A549 treated with CORT108297 at 1 μM for 4 hours (cell line): ENCODE results near the gene TAAR6. TPM values are rescaled to one million over a fixed set of nuclear protein-coding genes. Genes with fewer than 3 reads are reported as not detected.

Experiments used
- total RNA-seq: library from RNA; stranded (reverse); fragments of 200-300 nt; extraction: Qiagen RNA extraction; gene quantifications from 5 replicates; pipeline ENCODE4 v1.2.3, GENCODE V29; 2022

Gene TAAR6, protein sequence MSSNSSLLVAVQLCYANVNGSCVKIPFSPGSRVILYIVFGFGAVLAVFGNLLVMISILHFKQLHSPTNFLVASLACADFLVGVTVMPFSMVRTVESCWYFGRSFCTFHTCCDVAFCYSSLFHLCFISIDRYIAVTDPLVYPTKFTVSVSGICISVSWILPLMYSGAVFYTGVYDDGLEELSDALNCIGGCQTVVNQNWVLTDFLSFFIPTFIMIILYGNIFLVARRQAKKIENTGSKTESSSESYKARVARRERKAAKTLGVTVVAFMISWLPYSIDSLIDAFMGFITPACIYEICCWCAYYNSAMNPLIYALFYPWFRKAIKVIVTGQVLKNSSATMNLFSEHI
- total RNA-seq: not detected in 5 replicates

DNA sequence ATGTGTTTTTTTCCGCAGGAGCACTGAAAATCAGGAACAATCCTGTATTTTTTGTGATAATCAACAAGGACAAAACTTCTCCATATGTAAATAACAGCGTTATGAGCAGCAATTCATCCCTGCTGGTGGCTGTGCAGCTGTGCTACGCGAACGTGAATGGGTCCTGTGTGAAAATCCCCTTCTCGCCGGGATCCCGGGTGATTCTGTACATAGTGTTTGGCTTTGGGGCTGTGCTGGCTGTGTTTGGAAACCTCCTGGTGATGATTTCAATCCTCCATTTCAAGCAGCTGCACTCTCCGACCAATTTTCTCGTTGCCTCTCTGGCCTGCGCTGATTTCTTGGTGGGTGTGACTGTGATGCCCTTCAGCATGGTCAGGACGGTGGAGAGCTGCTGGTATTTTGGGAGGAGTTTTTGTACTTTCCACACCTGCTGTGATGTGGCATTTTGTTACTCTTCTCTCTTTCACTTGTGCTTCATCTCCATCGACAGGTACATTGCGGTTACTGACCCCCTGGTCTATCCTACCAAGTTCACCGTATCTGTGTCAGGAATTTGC is at the start of gene TAAR6:
Gene TAAR6, plus strand, starts transcription at position 102 of the 557 bp plus-strand sequence. Its CDS starts 0 bp downstream, at position 102.

DNA sequence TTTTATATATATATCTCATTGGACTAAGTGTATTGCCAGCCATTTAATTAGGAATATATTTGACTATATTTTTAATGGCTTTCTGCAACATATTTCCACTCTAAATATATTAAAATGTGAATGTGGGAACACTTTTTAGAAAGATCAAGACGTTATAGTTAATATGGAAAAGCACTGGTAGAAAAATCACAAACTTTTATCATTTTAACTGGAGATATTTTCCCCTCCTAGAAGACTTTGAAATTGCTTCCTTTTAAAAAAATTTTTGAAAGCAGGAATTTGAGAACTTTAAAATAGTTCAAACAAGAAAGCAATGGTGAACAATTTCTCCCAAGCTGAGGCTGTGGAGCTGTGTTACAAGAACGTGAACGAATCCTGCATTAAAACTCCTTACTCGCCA is 32.1 kb upstream of the TAAR6 start, which contains the start of gene TAAR9:
Gene TAAR9, plus strand, starts transcription at position 301 of the 400 bp plus-strand sequence. Its CDS starts 13 bp downstream, at position 314.

DNA sequence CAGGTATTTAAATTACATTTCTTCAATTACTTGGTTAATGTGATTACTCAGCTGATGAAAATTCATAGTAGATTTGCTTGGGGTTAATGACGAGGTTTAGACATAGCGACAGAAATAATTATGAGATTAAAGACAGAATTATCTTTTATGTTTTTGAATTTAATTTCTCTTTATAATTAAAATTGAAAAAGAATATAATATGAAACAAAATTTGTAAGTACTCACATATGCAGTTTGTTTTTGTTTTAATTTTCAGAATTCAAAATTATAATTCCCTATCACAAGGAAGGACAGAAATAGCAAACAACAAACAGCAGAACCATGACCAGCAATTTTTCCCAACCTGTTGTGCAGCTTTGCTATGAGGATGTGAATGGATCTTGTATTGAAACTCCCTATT is 17.8 kb upstream of the TAAR6 start, which contains the start of gene TAAR8:
Gene TAAR8, plus strand, starts transcription at position 301 of the 400 bp plus-strand sequence. Its CDS starts 21 bp downstream, at position 322.

DNA sequence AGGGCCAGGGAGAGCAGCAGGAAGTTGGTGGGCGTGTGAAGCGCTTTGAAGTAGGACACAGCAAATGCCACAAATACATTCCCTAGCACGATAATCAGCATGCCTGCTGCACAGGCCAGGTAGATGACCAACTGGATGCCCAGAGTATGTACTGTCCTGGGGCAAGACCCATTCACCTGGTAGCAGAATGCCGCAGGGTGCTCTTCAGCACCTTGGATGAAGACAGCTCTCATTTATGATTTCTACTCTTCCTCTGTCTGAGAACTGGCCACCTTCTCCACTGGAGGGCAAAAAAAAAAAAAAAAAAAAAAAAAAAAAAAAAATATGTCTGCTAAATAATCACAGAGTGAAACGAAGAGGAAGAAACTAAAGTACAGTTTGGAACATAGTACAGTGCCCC is 19.3 kb downstream of the TAAR6 start, which contains the start of gene TAAR5:
Gene TAAR5, minus strand, starts transcription at position 288 of the 400 bp plus-strand sequence. Its CDS starts 55 bp downstream, at position 233.

Other genes starting within 250 kb of the TAAR6 start
- 1.7 to 2.5 TPM (median 2.0 TPM) in 5 replicates for gene MOXD1, start 168.8 kb upstream of the TAAR6 start, total RNA-seq
- 16.5 to 26.5 TPM (median 22.2 TPM) in 5 replicates for gene STX7, start 57.2 kb upstream of the TAAR6 start, total RNA-seq
- not detected in 5 replicates for gene TAAR9, start 32.0 kb upstream of the TAAR6 start, total RNA-seq
- gene TAAR8, start 17.6 kb upstream of the TAAR6 start, total RNA-seq: not detected in 5 replicates
- gene TAAR5, start 19.4 kb downstream of the TAAR6 start, total RNA-seq: not detected in 5 replicates
- gene TAAR2, start 54.0 kb downstream of the TAAR6 start, total RNA-seq: not detected in 5 replicates
- not detected in 5 replicates for gene TAAR1, start 88.9 kb downstream of the TAAR6 start, total RNA-seq
- 0.06 to 0.10 TPM (median 0.06 TPM) in 5 replicates for gene VNN1, start 143.7 kb downstream of the TAAR6 start, total RNA-seq
- gene VNN2, start 187.6 kb downstream of the TAAR6 start, total RNA-seq: not detected in 5 replicates
- 4.9 to 5.8 TPM (median 5.1 TPM) in 5 replicates for gene SLC18B1, start 228.3 kb downstream of the TAAR6 start, total RNA-seq
- 1,812 to 2,146 TPM (median 1,961 TPM) in 5 replicates for gene RPS12, start 244.2 kb downstream of the TAAR6 start, total RNA-seq